IPS-15b (cell line): ENCODE measurements around the gene TCERG1L.
"Not testable (repeated sequence)": the region's sequence is repeated elsewhere in the genome, so short reads cannot be mapped to it uniquely, and the experiment has no call there.

Experiments
- H3K27me3 ChIP-seq: one replicate; pipeline ENCODE4 v1.6.1; 2013; ENCODE audit warnings: low read length; ENCODE audit not compliant: control insufficient read depth, insufficient read depth
- H3K36me3 ChIP-seq: one replicate; pipeline ENCODE4 v1.6.1; 2013; ENCODE audit warnings: low read length; ENCODE audit not compliant: control insufficient read depth, insufficient read depth
- H3K4me1 ChIP-seq: one replicate; pipeline ENCODE4 v1.6.1; 2013; ENCODE audit warnings: mild to moderate bottlenecking, low read length; ENCODE audit not compliant: control insufficient read depth, insufficient read depth
- H3K4me3 ChIP-seq: one replicate; pipeline ENCODE4 v1.5.1; 2013; ENCODE audit warnings: low read depth, low read length
- H3K9ac ChIP-seq: one replicate; pipeline ENCODE4 v1.6.1; 2013; ENCODE audit warnings: low read depth, mild to moderate bottlenecking, low read length
- H3K9me3 ChIP-seq: one replicate; pipeline ENCODE4 v1.6.1; 2013; ENCODE audit warnings: mild to moderate bottlenecking, low read length; ENCODE audit not compliant: control insufficient read depth, insufficient read depth

TCERG1L gene

GRCh38 chr10:131243076-131243475 lies 68.4 kb downstream of the TCERG1L start:
- Histone ChIP-seq H3K27me3 (no peaks in the 10 kb centered on the region), H3K9ac (no peak overlapping the region), H3K36me3 (no peaks in the 10 kb centered on the region), H3K9me3 (no peaks in the 10 kb centered on the region), H3K4me3 (no peak overlapping the region), H3K4me1 (no peaks in the 10 kb centered on the region)

- H3K4me1 ChIP-seq = no peaks in the 10 kb centered on the region
- H3K9me3 ChIP-seq = no peaks in the 10 kb centered on the region
- no peaks in the 10 kb centered on the region for H3K27me3 ChIP-seq
- no peak overlapping the region for H3K4me3 ChIP-seq
- H3K36me3 ChIP-seq = no peaks in the 10 kb centered on the region
- no peak overlapping the region for H3K9ac ChIP-seq
Measured at GRCh38 chr10:131242007-131242406, 69.5 kb downstream of the TCERG1L start.

GRCh38 chr10:131240691-131241090 lies 70.8 kb downstream of the TCERG1L start:
- no peaks in the 10 kb centered on the region for H3K9me3 ChIP-seq
- no peaks in the 10 kb centered on the region for H3K27me3 ChIP-seq
- H3K4me1 ChIP-seq = no peaks in the 10 kb centered on the region
- H3K36me3 ChIP-seq = no peaks in the 10 kb centered on the region
- no peak overlapping the region for H3K9ac ChIP-seq
- H3K4me3 ChIP-seq = no peak overlapping the region

- Histone ChIP-seq H3K9ac (no peak overlapping the region), H3K9me3 (no peaks in the 10 kb centered on the region), H3K36me3 (no peaks in the 10 kb centered on the region), H3K4me3 (no peak overlapping the region), H3K27me3 (no peaks in the 10 kb centered on the region), H3K4me1 (no peaks in the 10 kb centered on the region)
Measured at GRCh38 chr10:131239926-131240325, 71.6 kb downstream of the TCERG1L start.

- no peak overlapping the region for H3K4me3 ChIP-seq
- no peaks in the 10 kb centered on the region for H3K4me1 ChIP-seq
- no peaks in the 10 kb centered on the region for H3K36me3 ChIP-seq
- H3K9me3 ChIP-seq = no peaks in the 10 kb centered on the region
- no peak overlapping the region for H3K9ac ChIP-seq
- H3K27me3 ChIP-seq = no peaks in the 10 kb centered on the region
Measured at GRCh38 chr10:131239450-131239849, 72.1 kb downstream of the TCERG1L start.

- Histone ChIP-seq H3K27me3 (no peaks in the 10 kb centered on the region), H3K9me3 (no peaks in the 10 kb centered on the region), H3K4me3 (no peak overlapping the region), H3K36me3 (no peaks in the 10 kb centered on the region), H3K4me1 (no peaks in the 10 kb centered on the region), H3K9ac (no peak overlapping the region)
Measured at GRCh38 chr10:131238669-131239280, 72.7 kb downstream of the TCERG1L start.

- H3K4me1 ChIP-seq = no peaks in the 10 kb centered on the region
- H3K4me3 ChIP-seq = no peak overlapping the region
- no peaks in the 10 kb centered on the region for H3K9me3 ChIP-seq
- H3K9ac ChIP-seq = no peak overlapping the region
- H3K27me3 ChIP-seq = no peaks in the 10 kb centered on the region
- H3K36me3 ChIP-seq = no peaks in the 10 kb centered on the region
Measured at GRCh38 chr10:131237991-131238651, 73.4 kb downstream of the TCERG1L start.

GRCh38 chr10:131234606-131235005 lies 76.9 kb downstream of the TCERG1L start:
- H3K4me3 ChIP-seq, H3K9ac ChIP-seq, H3K9me3 ChIP-seq, H3K27me3 ChIP-seq, H3K36me3 ChIP-seq, H3K4me1 ChIP-seq: not testable (repeated sequence)

- no peaks in the 10 kb centered on the region for H3K4me1 ChIP-seq
- H3K4me3 ChIP-seq = no peak overlapping the region
- H3K9ac ChIP-seq = no peak overlapping the region
- H3K36me3 ChIP-seq = no peaks in the 10 kb centered on the region
- H3K9me3 ChIP-seq = no peaks in the 10 kb centered on the region
- H3K27me3 ChIP-seq = no peaks in the 10 kb centered on the region
Measured at GRCh38 chr10:131233611-131234258, 77.8 kb downstream of the TCERG1L start.

- no peaks in the 10 kb centered on the region for H3K27me3 ChIP-seq
- no peak overlapping the region for H3K9ac ChIP-seq
- H3K36me3 ChIP-seq = no peaks in the 10 kb centered on the region
- no peak overlapping the region for H3K4me3 ChIP-seq
- no peaks in the 10 kb centered on the region for H3K9me3 ChIP-seq
- no peaks in the 10 kb centered on the region for H3K4me1 ChIP-seq
Measured at GRCh38 chr10:131231965-131232541, 79.5 kb downstream of the TCERG1L start.

- Histone ChIP-seq H3K4me1 (no peaks in the 10 kb centered on the region), H3K9me3 (no peaks in the 10 kb centered on the region), H3K4me3 (no peak overlapping the region), H3K36me3 (no peaks in the 10 kb centered on the region), H3K9ac (no peak overlapping the region), H3K27me3 (no peaks in the 10 kb centered on the region)
Measured at GRCh38 chr10:131231323-131231964, 80.1 kb downstream of the TCERG1L start.
